Right renal cortex interstitium (tissue), 3 donors: ENCODE measurements around the gene KCNN1. TPM values are rescaled to one million over a fixed set of nuclear protein-coding genes. Genes with fewer than 3 reads are reported as not detected.
"Not testable (repeated sequence)": the region's sequence is repeated elsewhere in the genome, so short reads cannot be mapped to it uniquely, and the experiment has no call there.

Source experiments
- DNase-seq, 3 donors: peaks; one replicate each; pipeline ENCODE4 v3.0.0-alpha.2; 2013; ENCODE audit warnings: low read depth in 3 of 3, low spot score in 2 of 3
- polyA plus RNA-seq, 3 donors: library from polyadenylated mRNA; unstranded; fragments of 120-200 nt; gene quantifications; one replicate each; pipeline ENCODE4 v1.2.1, GENCODE V29; 2013; ENCODE audit not compliant: insufficient read length in 3 of 3

KCNN1 gene
- polyA plus RNA-seq, 3 donors = 3.9 to 6.2 (median 4.2) TPM

GRCh38 chr19:17999684-18000479, 33.0 kb downstream of the KCNN1 start:
- no peak for DNase-seq

- no peak for DNase-seq
These were observed 33.6 kb downstream of the KCNN1 start for GRCh38 chr19:18000480-18000914.

DNA sequence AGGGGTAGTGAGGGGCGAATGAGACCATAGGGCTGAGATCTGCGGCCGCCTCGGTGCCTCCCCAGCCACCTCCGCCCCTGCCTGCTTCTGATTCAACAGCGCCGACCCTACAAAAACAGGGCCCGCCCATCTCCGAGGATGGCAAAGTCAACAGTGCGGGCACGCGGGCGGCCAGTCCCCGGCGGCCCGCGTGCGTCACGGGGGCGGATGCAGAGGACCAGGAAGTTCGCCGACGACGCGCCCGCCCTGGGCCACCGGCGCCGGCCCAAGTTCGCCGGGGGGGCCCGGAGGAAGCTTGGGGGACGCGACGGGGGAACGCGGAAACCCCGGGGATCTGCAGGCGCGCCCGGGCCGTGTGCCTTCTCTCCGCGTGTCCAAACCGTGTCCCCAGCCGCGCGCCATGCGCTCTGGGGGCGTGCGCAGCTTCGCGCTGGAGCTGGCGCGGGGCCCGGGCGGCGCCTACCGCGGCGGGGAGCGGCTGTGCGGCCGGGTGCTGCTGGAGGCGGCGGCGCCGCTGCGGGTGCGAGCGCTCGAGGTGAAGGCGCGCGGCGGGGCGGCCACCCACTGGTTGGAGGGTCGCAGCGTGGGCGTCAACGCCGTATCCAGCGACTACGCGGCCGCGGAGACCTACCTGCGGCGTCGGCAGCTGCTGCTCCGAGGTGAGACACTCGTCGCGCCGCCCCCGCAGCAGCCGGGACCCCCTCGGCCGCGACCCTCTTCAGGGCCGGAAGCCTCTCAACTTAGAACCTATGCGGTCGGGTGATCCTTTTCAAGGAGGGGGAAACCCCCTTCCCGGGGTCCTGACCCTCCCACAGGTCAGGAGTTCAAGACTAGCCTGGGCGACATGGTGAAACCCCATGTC, 34.2 kb downstream of the KCNN1 start:
- DNase-seq = no peak

- no peak for DNase-seq
These were observed 35.0 kb downstream of the KCNN1 start for GRCh38 chr19:18001777-18002345.

DNA sequence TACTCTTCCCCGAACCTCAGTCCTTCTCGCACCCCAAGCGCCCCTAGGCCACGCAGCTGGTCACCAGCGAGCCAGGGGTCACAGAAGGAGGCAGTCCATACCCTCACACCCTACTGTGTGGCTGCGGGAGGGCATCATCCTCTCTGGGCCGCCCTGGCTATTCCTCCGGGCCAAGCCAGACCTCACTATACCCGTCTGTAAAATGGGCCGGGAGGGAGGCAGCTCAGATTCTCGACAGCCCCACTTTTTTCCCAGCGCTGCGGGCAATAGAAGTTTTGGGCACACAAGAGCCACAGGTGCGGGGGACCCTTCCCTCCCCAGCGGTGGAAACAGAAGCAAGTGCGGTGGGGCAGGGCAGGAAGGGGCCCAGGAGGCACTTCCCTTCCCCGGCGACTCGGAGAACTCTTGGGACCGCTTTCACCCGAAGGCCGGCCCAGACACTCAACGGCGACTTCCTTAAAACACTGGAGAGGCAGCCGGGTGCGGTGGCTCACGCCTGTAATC, 35.5 kb downstream of the KCNN1 start:
- no peak for DNase-seq

- DNase-seq = not testable (repeated sequence)
These were observed 38.8 kb downstream of the KCNN1 start for GRCh38 chr19:18005750-18006149.

- peak in 2 of 3 donors; percentile 48 to 69 for DNase-seq
These were observed 40.4 kb downstream of the KCNN1 start for GRCh38 chr19:18007044-18007916.

DNA sequence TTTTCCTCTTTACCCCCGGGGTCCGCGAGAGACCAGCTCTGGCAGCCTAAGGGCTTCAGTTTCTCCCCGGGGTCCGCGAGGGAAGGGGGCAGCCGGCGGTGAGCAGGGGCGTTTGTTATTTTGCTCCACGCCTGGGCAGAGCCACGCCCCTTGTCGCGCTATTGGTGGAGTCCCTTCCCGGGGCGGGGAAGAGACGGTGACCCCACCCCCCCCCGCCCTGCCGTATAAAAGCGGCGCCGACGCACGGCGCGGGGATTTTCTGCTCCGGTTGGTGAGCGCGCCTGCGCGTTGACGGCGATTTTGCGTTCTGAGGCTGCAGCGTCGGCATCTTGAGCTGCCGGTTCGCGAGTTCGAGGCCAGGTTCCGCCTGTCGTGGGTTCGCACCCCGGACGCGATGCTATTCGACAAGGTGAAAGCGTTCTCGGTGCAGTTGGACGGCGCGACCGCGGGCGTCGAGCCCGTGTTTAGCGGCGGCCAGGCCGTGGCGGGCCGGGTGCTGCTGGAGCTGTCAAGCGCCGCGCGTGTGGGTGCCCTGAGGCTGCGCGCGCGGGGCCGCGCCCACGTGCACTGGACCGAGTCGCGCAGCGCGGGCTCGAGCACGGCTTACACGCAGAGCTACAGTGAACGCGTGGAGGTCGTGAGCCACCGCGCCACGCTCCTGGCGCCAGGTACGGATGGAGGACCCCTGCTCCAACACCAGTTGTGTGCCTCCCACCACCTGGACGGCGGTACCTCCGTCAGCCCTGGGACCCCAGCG, 41.2 kb downstream of the KCNN1 start, which contains the start of gene ARRDC2:
TSS of gene ARRDC2 (plus strand) at position 254 of the 757 bp plus-strand sequence. CDS start at position 395, 141 bp downstream.
- peak; percentile 78 to 89 (median 83) for DNase-seq

- DNase-seq = no peak
These were observed 41.9 kb downstream of the KCNN1 start for GRCh38 chr19:18008814-18009213.

- no peak for DNase-seq
These were observed 42.6 kb downstream of the KCNN1 start for GRCh38 chr19:18009412-18010066.

- DNase-seq = no peak
These were observed 43.2 kb downstream of the KCNN1 start for GRCh38 chr19:18010149-18010548.

DNA sequence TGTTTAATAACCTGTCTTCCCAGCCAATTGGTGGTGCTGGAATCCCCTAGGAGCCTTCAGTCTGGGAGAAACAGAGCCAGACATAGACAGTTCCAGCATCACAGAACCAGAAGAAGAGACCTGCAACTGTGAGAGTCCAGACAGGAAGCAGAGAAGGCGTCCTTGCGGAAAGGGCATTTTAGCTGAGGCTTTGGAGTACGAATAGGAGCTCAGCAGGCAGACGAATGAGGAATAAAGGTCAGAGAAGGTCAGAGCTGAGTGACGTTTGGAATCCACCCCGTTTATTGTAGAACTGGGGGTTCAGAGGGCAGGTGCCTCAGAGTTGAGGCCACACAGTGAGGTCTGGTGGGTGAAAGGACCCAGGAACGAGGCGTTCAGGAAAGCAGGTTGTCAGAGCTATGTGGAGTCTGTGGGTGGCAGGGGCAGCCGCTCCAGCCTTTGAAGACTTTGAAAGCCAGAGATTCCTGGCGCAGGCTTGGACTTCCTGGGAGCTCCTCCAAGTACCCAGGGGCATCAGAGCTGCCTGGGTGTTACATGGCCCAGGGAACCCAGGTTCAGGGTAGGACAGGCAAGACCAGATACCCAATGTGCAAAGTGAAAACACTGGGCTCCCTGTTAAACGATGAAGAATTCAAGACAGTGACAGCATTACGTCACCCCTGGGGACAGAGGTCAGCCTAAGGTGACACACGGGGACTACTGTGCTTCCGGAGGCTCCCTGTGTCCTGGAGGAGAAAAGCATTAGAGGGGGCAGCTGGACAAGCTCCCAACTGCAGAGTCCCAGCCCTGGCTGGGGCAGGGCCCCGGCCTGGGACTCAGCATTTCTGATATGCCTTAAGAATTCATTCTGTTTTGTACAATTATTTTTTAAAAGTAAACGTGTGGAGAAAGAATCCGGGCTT, 46.6 kb downstream of the KCNN1 start:
- DNase-seq = no peak

DNA sequence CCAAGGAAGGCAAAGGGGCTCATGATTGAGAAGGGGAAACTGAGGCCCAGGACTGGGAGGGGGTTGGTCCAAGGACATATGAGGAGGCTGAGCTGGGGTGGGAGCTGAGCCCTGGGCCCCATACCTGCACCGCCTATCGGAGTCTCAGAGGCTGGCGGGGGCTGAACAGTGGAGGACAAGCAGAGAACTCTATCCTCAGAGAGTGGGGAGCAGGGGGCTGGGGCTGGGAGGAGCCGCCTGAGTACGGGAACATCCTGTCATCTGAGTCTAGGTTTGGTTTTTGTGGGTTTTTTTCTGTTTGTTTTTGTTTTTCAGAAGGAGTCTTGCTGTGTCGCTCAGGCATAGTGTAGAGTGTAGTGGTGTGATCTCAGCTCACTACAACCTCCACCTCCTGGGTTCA, 47.3 kb downstream of the KCNN1 start:
- DNase-seq = no peak

GRCh38 chr19:18016209-18016910, 49.5 kb downstream of the KCNN1 start:
- DNase-seq = no peak

DNA sequence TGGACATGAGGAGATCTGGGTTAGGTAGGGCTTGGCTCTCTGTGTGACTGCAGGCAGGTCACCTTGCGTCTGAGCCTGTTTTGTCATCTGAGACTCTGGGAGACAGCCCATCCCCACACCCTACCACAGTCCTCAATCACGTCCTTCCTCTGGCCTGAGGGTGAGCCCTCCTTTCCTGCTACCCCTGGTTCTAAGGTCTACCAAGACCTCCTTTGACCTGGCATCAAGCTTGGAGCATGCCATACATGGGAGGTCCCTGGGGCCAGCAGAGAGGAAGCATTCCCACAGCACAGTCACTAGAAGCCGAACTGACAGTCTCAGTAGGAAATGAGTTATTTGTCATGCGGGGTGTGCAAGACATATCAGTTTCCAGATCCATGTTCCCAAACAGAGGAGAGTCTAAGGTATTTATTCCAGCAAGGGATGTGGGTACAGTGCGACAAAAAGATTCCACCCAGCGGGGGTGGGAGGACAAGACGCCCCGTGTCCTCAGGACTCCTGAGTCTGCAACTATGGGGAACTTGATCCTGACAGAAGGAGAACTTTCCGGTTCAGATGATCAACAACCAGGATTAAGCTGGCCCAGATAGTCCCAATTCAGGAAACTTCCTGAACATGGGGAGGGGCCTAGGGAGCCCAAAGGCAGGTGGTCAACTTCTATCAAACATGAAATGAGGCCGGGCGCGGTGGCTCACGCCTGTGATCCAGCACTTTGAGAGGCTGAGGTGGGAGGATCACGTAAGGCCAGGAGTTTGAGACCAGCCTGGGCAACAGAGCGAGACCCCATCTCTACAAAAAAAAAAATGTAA, 50.6 kb downstream of the KCNN1 start:
- no peak for DNase-seq
